WTC11 (cell line): Measurements from ENCODE around the gene ADGRV1. TPM values are rescaled to one million over a fixed set of nuclear protein-coding genes. Genes with fewer than 3 reads are reported as not detected.

ENCODE experiments used
- ATAC-seq: fragments of 200-7000 bp; cut with Tn5 transposase; 2 replicates; pipeline ENCODE4 v1.10.0; 2021; ENCODE audit warnings: mild to moderate bottlenecking, moderate library complexity
- CTCF ChIA-PET: fragments of 300-600 bp; sonication (Branson Sonifier 250); formaldehyde crosslinking; loops from one replicate; lab custom pipeline; 2021; ENCODE audit warnings: antibody characterized with exemption; lab: Charles Lee
- POLR2A ChIA-PET: fragments of 350-600 bp; sonication (Branson Sonifier 250); formaldehyde crosslinking; loops from one replicate; lab custom pipeline; 2021; ENCODE audit warnings: antibody characterized with exemption; lab: Charles Lee
- DNase-seq: peaks from one replicate; pipeline ENCODE4 v3.0.0; 2021; ENCODE audit warnings: low spot score
- H3K27ac Mint-ChIP-seq: 2 replicates; pipeline ENCODE4 v1.8.0; 2021; ENCODE audit warnings: mixed read lengths
- H3K27me3 Mint-ChIP-seq: 2 replicates; pipeline ENCODE4 v1.8.0; 2021; ENCODE audit warnings: low read depth, mild to moderate bottlenecking, moderate library complexity, mixed read lengths
- H3K36me3 Mint-ChIP-seq: 2 replicates; pipeline ENCODE4 v1.8.0; 2021; ENCODE audit warnings: mixed read lengths
- H3K4me1 Mint-ChIP-seq: 2 replicates; pipeline ENCODE4 v1.8.0; 2022; ENCODE audit warnings: mixed read lengths
- H3K4me3 Mint-ChIP-seq: 2 replicates; pipeline ENCODE4 v1.8.0; 2021; ENCODE audit warnings: mild to moderate bottlenecking, moderate library complexity, mixed read lengths
- H3K9me3 Mint-ChIP-seq: 2 replicates; pipeline ENCODE4 v1.8.0; 2021; ENCODE audit warnings: mixed read lengths
- ATF1 ChIP-seq: sonication (generic); formaldehyde crosslinking; IDR thresholded peaks from 2 replicates; pipeline ENCODE4 v1.8.1; 2023; ENCODE audit warnings: mild to moderate bottlenecking, moderate library complexity, missing genetic modification reagents
- ATF2 ChIP-seq: sonication (generic); formaldehyde crosslinking; IDR thresholded peaks from 2 replicates; pipeline ENCODE4 v1.8.1; 2022; ENCODE audit warnings: low read depth, missing genetic modification reagents, borderline replicate concordance
- CBFB ChIP-seq: sonication (generic); formaldehyde crosslinking; IDR thresholded peaks from 2 replicates; pipeline ENCODE4 v1.8.1; 2022; ENCODE audit warnings: mild to moderate bottlenecking, low read depth, missing genetic modification reagents
- ELF4 ChIP-seq: sonication (generic); formaldehyde crosslinking; IDR thresholded peaks from 2 replicates; pipeline ENCODE4 v1.8.1; 2022; ENCODE audit warnings: low read depth, mild to moderate bottlenecking, moderate library complexity, missing genetic modification reagents
- EMX1 ChIP-seq: fragments of 250-450 bp; sonication (Bioruptor Pico); IDR thresholded peaks from 2 replicates; pipeline ENCODE4 v1.8.0; 2021; ENCODE audit warnings: mild to moderate bottlenecking
- FOXK1 ChIP-seq: sonication (generic); formaldehyde crosslinking; IDR thresholded peaks from 2 replicates; pipeline ENCODE4 v1.8.0; 2022; ENCODE audit warnings: mild to moderate bottlenecking, moderate library complexity, missing genetic modification reagents
- GRHL2 ChIP-seq: fragments of 250-450 bp; sonication (Bioruptor Pico); IDR thresholded peaks from 2 replicates; pipeline ENCODE4 v1.8.0; 2022; ENCODE audit warnings: mild to moderate bottlenecking, moderate library complexity; ENCODE audit not compliant: insufficient replicate concordance, severe bottlenecking
- HMGA2 ChIP-seq: fragments of 250-450 bp; sonication (Bioruptor Pico); IDR thresholded peaks from 2 replicates; pipeline ENCODE4 v1.4.0; 2021; ENCODE audit warnings: mild to moderate bottlenecking, moderate library complexity
- KAT7 ChIP-seq: sonication (generic); formaldehyde crosslinking; IDR thresholded peaks from 2 replicates; pipeline ENCODE4 v1.8.1; 2023; ENCODE audit warnings: missing genetic modification reagents, mild to moderate bottlenecking, borderline replicate concordance
- PREB ChIP-seq: sonication (generic); formaldehyde crosslinking; IDR thresholded peaks from 2 replicates; pipeline ENCODE4 v1.8.1; 2022; ENCODE audit warnings: mild to moderate bottlenecking, missing genetic modification reagents, moderate library complexity, borderline replicate concordance
- RELA ChIP-seq: sonication (generic); formaldehyde crosslinking; IDR thresholded peaks from 2 replicates; pipeline ENCODE4 v1.8.1; 2022; ENCODE audit warnings: missing genetic modification reagents, mild to moderate bottlenecking, borderline replicate concordance
- ZBTB21 ChIP-seq: sonication (generic); formaldehyde crosslinking; IDR thresholded peaks from 2 replicates; pipeline ENCODE4 v1.8.1; 2023; ENCODE audit warnings: mild to moderate bottlenecking, missing genetic modification reagents, borderline replicate concordance
- ZNF396 ChIP-seq: fragments of 250-450 bp; sonication (Bioruptor Pico); IDR thresholded peaks from 2 replicates; pipeline ENCODE4 v1.8.0; 2021; ENCODE audit warnings: mild to moderate bottlenecking, moderate library complexity, borderline replicate concordance
- total RNA-seq: library from RNA; stranded (reverse); gene quantifications from 3 replicates; pipeline ENCODE4 v1.2.3, GENCODE V29; 2021
- TF ChIP-seq, protein P1 (sequence below): fragments of 250-450 bp; sonication (Bioruptor Pico); IDR thresholded peaks from 2 replicates; pipeline ENCODE4 v1.8.0; 2021; ENCODE audit warnings: mild to moderate bottlenecking
- TF ChIP-seq, protein P2 (sequence below): fragments of 200-600 bp; IDR thresholded peaks from 2 replicates; pipeline ENCODE4 v1.8.0; 2022; ENCODE audit warnings: antibody characterized with exemption
- TF ChIP-seq, protein P3 (sequence below): sonication (generic); formaldehyde crosslinking; conservative IDR thresholded peaks from 2 replicates; pipeline ENCODE4 v1.8.1; 2022; ENCODE audit warnings: mild to moderate bottlenecking, missing genetic modification reagents
- TF ChIP-seq, protein P4 (sequence below): sonication (generic); formaldehyde crosslinking; IDR thresholded peaks from 2 replicates; pipeline ENCODE4 v1.8.0; 2022; ENCODE audit warnings: mild to moderate bottlenecking, missing genetic modification reagents

The ADGRV1 gene
- total RNA-seq, 1 experiment from 2014 or later = 74.5 TPM

DNA sequence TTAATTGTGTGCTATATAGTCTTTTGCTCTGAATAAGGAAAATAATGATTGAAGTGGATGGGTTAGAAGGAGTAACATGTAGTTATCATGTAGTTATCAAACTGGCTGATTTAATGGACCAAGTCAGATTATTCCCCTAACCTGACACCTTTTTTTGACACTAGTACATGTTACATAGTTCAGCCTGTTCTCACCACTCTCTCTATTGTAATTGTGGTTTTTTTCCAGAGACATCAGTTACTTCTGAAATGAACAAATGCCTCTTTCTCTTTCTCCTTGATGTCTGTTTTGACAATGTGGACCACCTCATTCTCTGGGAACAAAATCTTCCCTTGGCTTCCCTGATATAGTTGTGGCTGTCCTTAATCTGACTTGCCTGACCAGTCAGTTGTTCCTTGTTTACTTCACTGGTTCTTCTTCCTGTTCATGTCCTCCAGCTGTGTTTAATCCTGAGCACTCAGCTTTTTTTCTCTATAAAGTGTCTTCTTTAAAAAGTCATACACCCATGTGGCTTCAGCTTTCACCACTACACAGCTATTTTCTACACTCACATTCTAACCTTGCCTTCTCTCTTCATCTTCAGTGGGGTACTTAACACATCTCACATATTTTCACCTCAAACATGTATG, 581.1 kb downstream of the ADGRV1 start:
- Mint-ChIP-seq H3K27ac (peak overlapping the region; percentile 6; the same call in 1 of the 2 replicates), H3K4me3 (no peak overlapping the region), H3K36me3 (no peaks in the 10 kb centered on the region; the same call in 1 of the 2 replicates), H3K4me1 (peaks cover 23% of the 10 kb centered on the region), H3K9me3 (no peaks in the 10 kb centered on the region), H3K27me3 (no peaks in the 10 kb centered on the region)
- CTCF ChIA-PET = no interaction called here
- no peak for DNase-seq
- POLR2A ChIA-PET = no interaction called here
- TF ChIP-seq, protein P1, sequence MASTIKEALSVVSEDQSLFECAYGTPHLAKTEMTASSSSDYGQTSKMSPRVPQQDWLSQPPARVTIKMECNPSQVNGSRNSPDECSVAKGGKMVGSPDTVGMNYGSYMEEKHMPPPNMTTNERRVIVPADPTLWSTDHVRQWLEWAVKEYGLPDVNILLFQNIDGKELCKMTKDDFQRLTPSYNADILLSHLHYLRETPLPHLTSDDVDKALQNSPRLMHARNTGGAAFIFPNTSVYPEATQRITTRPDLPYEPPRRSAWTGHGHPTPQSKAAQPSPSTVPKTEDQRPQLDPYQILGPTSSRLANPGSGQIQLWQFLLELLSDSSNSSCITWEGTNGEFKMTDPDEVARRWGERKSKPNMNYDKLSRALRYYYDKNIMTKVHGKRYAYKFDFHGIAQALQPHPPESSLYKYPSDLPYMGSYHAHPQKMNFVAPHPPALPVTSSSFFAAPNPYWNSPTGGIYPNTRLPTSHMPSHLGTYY (CRISPR knock-in tag) = no peak
- TF ChIP-seq GRHL2 (CRISPR knock-in tag) (no peak), ATF2 (no peak), RELA (CRISPR knock-in tag) (no peak), FOXK1 (CRISPR knock-in tag) (no peak), HMGA2 (CRISPR knock-in tag) (no peak), PREB (CRISPR knock-in tag) (no peak), ZBTB21 (CRISPR knock-in tag) (no peak), ATF1 (CRISPR knock-in tag) (no peak), EMX1 (CRISPR knock-in tag) (no peak), ZNF396 (no peak)
- TF ChIP-seq, protein P2, sequence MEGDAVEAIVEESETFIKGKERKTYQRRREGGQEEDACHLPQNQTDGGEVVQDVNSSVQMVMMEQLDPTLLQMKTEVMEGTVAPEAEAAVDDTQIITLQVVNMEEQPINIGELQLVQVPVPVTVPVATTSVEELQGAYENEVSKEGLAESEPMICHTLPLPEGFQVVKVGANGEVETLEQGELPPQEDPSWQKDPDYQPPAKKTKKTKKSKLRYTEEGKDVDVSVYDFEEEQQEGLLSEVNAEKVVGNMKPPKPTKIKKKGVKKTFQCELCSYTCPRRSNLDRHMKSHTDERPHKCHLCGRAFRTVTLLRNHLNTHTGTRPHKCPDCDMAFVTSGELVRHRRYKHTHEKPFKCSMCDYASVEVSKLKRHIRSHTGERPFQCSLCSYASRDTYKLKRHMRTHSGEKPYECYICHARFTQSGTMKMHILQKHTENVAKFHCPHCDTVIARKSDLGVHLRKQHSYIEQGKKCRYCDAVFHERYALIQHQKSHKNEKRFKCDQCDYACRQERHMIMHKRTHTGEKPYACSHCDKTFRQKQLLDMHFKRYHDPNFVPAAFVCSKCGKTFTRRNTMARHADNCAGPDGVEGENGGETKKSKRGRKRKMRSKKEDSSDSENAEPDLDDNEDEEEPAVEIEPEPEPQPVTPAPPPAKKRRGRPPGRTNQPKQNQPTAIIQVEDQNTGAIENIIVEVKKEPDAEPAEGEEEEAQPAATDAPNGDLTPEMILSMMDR = no peak
- TF ChIP-seq, protein P3, sequence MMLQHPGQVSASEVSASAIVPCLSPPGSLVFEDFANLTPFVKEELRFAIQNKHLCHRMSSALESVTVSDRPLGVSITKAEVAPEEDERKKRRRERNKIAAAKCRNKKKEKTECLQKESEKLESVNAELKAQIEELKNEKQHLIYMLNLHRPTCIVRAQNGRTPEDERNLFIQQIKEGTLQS (CRISPR knock-in tag) = no peak
- TF ChIP-seq, protein P4, sequence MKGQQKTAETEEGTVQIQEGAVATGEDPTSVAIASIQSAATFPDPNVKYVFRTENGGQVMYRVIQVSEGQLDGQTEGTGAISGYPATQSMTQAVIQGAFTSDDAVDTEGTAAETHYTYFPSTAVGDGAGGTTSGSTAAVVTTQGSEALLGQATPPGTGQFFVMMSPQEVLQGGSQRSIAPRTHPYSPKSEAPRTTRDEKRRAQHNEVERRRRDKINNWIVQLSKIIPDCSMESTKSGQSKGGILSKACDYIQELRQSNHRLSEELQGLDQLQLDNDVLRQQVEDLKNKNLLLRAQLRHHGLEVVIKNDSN (CRISPR knock-in tag) = no peak
- ATAC-seq = no peak

GRCh38 chr5:91140657-91141056, 582.1 kb downstream of the ADGRV1 start:
- DNase-seq (no peak), ATAC-seq (no peak)
- Mint-ChIP-seq H3K36me3 (no peaks in the 10 kb centered on the region; the same call in 1 of the 2 replicates), H3K9me3 (no peaks in the 10 kb centered on the region), H3K27ac (no peak overlapping the region), H3K4me1 (peaks cover 27% of the 10 kb centered on the region), H3K4me3 (no peak overlapping the region), H3K27me3 (no peaks in the 10 kb centered on the region)
- ChIA-PET CTCF (no interaction called here), POLR2A (no interaction called here)
- TF ChIP-seq, protein P3 (CRISPR knock-in tag) = no peak

DNA sequence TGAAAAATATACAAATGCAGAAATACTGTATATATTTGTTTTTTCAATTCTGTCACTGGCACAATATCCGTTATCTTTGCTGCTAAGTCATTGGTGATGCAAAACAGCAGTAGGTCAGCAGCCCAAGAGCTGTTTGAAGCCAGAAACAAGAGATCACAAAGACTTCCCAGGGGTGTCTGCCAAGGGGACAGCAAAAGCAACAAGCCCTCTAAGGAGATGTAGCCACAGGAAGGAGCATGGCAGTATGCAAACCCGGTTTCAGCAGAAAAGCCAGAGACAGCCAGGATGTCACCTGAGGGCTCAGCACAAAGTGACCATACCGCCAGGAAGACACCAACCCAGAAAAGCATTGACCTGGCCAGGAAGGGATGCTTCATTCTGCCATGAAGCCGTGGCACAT, 583.0 kb downstream of the ADGRV1 start:
- no peak for DNase-seq
- CTCF ChIA-PET = interaction anchor here (1.1 to 1.4 kb wide), 2 partner anchors 78 to 243 kb away, joined by 3 to 6 read pairs; no protein-coding TSS in a partner anchor
- Mint-ChIP-seq H3K36me3 (no peaks in the 10 kb centered on the region; the same call in 1 of the 2 replicates), H3K4me1 (peaks cover 28% of the 10 kb centered on the region), H3K4me3 (no peak overlapping the region), H3K9me3 (no peaks in the 10 kb centered on the region), H3K27me3 (no peaks in the 10 kb centered on the region), H3K27ac (peak overlapping the region; percentile 70)
- POLR2A ChIA-PET = no interaction called here
- ATAC-seq = peak; percentile 81
- TF ChIP-seq CBFB (no peak), KAT7 (CRISPR knock-in tag) (no peak), ELF4 (CRISPR knock-in tag) (no peak), FOXK1 (CRISPR knock-in tag) (no peak)
- TF ChIP-seq, protein P3 (CRISPR knock-in tag) = no peak
